CD4-positive, alpha-beta T cell (primary cell): Measurements from ENCODE around the gene TEFM. TPM values are rescaled to one million over a fixed set of nuclear protein-coding genes. Genes with fewer than 3 reads are reported as not detected.
"Not testable (repeated sequence)": the region's sequence is repeated elsewhere in the genome, so short reads cannot be mapped to it uniquely, and the experiment has no call there.

Source experiments
- ATAC-seq: fragments of 200-7000 bp; cut with Tn5 transposase; one replicate; pipeline ENCODE4 v1.10.0; 2022; ENCODE audit warnings: mild to moderate bottlenecking; ENCODE audit not compliant: poor library complexity
- CTCF ChIA-PET: fragments of 350-600 bp; sonication (Branson Sonifier 250); formaldehyde crosslinking; loops from one replicate; lab custom pipeline; 2021; ENCODE audit warnings: antibody characterized with exemption, inconsistent platforms; lab: Charles Lee
- POLR2A ChIA-PET: fragments of 350-600 bp; sonication (Branson Sonifier 250); formaldehyde crosslinking; loops from one replicate; lab custom pipeline; 2021; ENCODE audit warnings: antibody characterized with exemption, inconsistent platforms; lab: Charles Lee
- DNase-seq, 14 experiments: peaks; one replicate each; pipeline ENCODE4 v3.0.0-alpha.2; 2013 to 2020; ENCODE audit warnings: mixed read lengths in 2 of 14
- H3K27ac ChIP-seq, 2 donors: one replicate each; pipeline versions ENCODE4 v1.5.1 to v1.7.0; 2013; ENCODE audit warnings: low read length in 2 of 2, low read depth in 1 of 2, mild to moderate bottlenecking in 1 of 2
- H3K27me3 ChIP-seq, 2 experiments: 1 replicate in 1 of 2; 2 replicates in 1 of 2; pipeline versions ENCODE4 v1.6.1 to v1.7.0; 2013; ENCODE audit warnings: low read length in 2 of 2, control low read depth in 1 of 2, mild to moderate bottlenecking in 1 of 2, moderate library complexity in 1 of 2; ENCODE audit not compliant: insufficient read depth in 2 of 2, control insufficient read depth in 1 of 2
- H3K36me3 ChIP-seq: one replicate; pipeline ENCODE4 v1.6.1; 2013; ENCODE audit warnings: low read length, control low read depth; ENCODE audit not compliant: insufficient read depth
- H3K4me1 ChIP-seq: one replicate; pipeline ENCODE4 v1.6.1; 2013; ENCODE audit warnings: low read length, control low read depth; ENCODE audit not compliant: insufficient read depth
- H3K4me3 ChIP-seq: one replicate; pipeline ENCODE4 v1.5.1; 2013; ENCODE audit warnings: mild to moderate bottlenecking, low read length, moderate library complexity
- H3K9me3 ChIP-seq, 2 experiments: 1 replicate in 1 of 2; 2 replicates in 1 of 2; pipeline versions ENCODE4 v1.6.1 to v1.7.0; 2013; ENCODE audit warnings: low read length in 2 of 2, mild to moderate bottlenecking in 2 of 2, control low read depth in 1 of 2, moderate library complexity in 1 of 2; ENCODE audit not compliant: control insufficient read depth in 1 of 2, insufficient read depth in 1 of 2
- H3K27ac Mint-ChIP-seq: one replicate; pipeline ENCODE4 v1.8.0; 2020; ENCODE audit warnings: mixed read lengths
- H3K27me3 Mint-ChIP-seq: one replicate; pipeline ENCODE4 v1.8.0; 2021; ENCODE audit warnings: mixed read lengths
- H3K36me3 Mint-ChIP-seq: one replicate; pipeline ENCODE4 v1.8.0; 2021; ENCODE audit warnings: low read depth, mixed read lengths
- H3K4me1 Mint-ChIP-seq: one replicate; pipeline ENCODE4 v1.8.0; 2021; ENCODE audit warnings: low read depth, mixed read lengths
- H3K4me3 Mint-ChIP-seq: one replicate; pipeline ENCODE4 v1.8.0; 2020; ENCODE audit warnings: mild to moderate bottlenecking, mixed read lengths
- H3K9me3 Mint-ChIP-seq: one replicate; pipeline ENCODE4 v1.8.0; 2020; ENCODE audit warnings: mixed read lengths
- intact Hi-C, 2 experiments: fragments of 100-400 bp; cut with DNase I in 1 of 2; cut with micrococcal nuclease in 1 of 2; formaldehyde crosslinking; loops; one replicate each; pipeline versions ENCODE4 v1.15.1 to v1.9.0; 2023 to 2025; cut with DNase I, micrococcal nuclease
- total RNA-seq, 174 experiments: library from RNA in 2 of 174; stranded (reverse) in 2 of 174; gene quantifications; one replicate each; pipeline ENCODE4 v1.2.3 and lab custom pipeline; 2021 to 2026
- TF ChIP-seq, protein P1 (sequence below): fragments of 200-600 bp; IDR thresholded peaks from one replicate; pipeline ENCODE4 v1.8.0; 2022; ENCODE audit warnings: antibody characterized with exemption, mild to moderate bottlenecking

Gene TEFM
- total RNA-seq, 2 experiments from 2014 or later: 7.8 to 8.9 TPM

DNA sequence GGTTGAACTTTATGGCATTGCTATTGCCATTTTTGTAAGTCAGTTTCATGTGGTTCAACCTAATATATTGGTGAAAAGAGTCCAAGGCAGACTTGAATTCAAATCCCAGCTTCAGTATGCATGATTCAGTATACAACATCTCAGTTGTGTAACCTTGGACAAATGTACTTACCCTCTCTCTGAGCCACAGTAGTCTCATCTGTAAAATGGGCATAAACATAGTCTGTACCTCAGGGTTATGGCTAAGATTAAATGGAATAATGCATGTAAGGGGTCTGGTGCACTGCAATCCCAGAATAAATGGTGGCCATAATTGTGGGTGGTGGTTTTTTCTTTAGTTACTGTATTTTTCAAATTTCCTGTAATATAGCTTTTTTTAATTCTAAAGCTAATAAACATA is 11.0 kb upstream of the TEFM start:
- no peak overlapping the region for H3K4me3 ChIP-seq
- H3K27me3 Mint-ChIP-seq: peaks cover 16% of the 10 kb centered on the region
- no peaks in the 10 kb centered on the region for H3K36me3 ChIP-seq
- H3K9me3 ChIP-seq: no peaks in the 10 kb centered on the region
- intact Hi-C loops: no loop called here
- CTCF ChIA-PET: no interaction called here
- ATAC-seq (no peak), DNase-seq (no peak)
- POLR2A ChIA-PET: no interaction called here
- H3K4me1 ChIP-seq: peaks cover 5% of the 10 kb centered on the region
- H3K27me3 ChIP-seq: peaks cover 9 to 15% of the 10 kb centered on the region in 2 experiments
- H3K4me1 Mint-ChIP-seq: peaks cover 10% of the 10 kb centered on the region
- H3K36me3 Mint-ChIP-seq: no peaks in the 10 kb centered on the region
- no peak overlapping the region for H3K27ac ChIP-seq
- no peak overlapping the region for H3K27ac Mint-ChIP-seq
- H3K9me3 Mint-ChIP-seq: no peaks in the 10 kb centered on the region
- TF ChIP-seq, protein P1, sequence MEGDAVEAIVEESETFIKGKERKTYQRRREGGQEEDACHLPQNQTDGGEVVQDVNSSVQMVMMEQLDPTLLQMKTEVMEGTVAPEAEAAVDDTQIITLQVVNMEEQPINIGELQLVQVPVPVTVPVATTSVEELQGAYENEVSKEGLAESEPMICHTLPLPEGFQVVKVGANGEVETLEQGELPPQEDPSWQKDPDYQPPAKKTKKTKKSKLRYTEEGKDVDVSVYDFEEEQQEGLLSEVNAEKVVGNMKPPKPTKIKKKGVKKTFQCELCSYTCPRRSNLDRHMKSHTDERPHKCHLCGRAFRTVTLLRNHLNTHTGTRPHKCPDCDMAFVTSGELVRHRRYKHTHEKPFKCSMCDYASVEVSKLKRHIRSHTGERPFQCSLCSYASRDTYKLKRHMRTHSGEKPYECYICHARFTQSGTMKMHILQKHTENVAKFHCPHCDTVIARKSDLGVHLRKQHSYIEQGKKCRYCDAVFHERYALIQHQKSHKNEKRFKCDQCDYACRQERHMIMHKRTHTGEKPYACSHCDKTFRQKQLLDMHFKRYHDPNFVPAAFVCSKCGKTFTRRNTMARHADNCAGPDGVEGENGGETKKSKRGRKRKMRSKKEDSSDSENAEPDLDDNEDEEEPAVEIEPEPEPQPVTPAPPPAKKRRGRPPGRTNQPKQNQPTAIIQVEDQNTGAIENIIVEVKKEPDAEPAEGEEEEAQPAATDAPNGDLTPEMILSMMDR: no peak
- H3K4me3 Mint-ChIP-seq: no peak overlapping the region

GRCh38 chr17:30915833-30916611 is 10.0 kb upstream of the TEFM start:
- Mint-ChIP-seq H3K36me3 (no peaks in the 10 kb centered on the region), H3K27ac (no peak overlapping the region), H3K4me1 (peaks cover 4% of the 10 kb centered on the region), H3K27me3 (peaks cover 9% of the 10 kb centered on the region), H3K9me3 (no peaks in the 10 kb centered on the region), H3K4me3 (no peak overlapping the region)
- ChIA-PET POLR2A (no interaction called here), CTCF (no interaction called here)
- H3K27ac ChIP-seq: no peak overlapping the region
- no peaks in the 10 kb centered on the region for H3K9me3 ChIP-seq
- no peaks in the 10 kb centered on the region for H3K4me1 ChIP-seq
- TF ChIP-seq, protein P1: no peak
- H3K4me3 ChIP-seq: no peak overlapping the region
- ATAC-seq: no peak
- H3K27me3 ChIP-seq: peaks cover 2 to 7% of the 10 kb centered on the region in 2 experiments
- DNase-seq: no peak
- intact Hi-C loops: no loop called here
- H3K36me3 ChIP-seq: no peaks in the 10 kb centered on the region

DNA sequence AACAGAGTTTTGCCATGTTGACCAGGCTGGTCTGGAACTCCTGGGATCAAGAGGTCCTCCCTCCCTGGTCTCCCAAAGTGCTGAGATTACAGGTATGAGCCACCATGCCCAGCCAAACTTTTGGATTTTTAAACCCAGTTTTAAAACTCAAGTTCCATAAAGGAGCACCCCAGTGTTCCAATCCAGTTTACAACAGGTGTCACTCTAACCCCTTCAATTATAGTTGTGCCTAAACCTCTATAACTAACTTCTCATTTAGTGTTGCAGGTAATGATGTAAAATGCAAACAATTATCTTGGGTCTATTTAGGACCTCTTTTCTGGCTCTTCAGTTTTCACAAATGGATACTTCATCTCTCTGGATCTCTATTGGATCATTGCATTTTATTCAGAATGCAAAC is 7.9 kb upstream of the TEFM start:
- Histone ChIP-seq H3K9me3 (no peaks in the 10 kb centered on the region), H3K27ac (no peak overlapping the region), H3K36me3 (no peaks in the 10 kb centered on the region), H3K4me3 (no peak overlapping the region), H3K27me3 (no peaks in the 10 kb centered on the region), H3K4me1 (no peaks in the 10 kb centered on the region)
- ATAC-seq (no peak), DNase-seq (no peak)
- H3K4me3 Mint-ChIP-seq: no peak overlapping the region
- CTCF ChIA-PET: interaction anchor here (0.6 kb wide), 1 partner anchor 24 kb away, joined by 3 read pairs; no protein-coding TSS in a partner anchor
- TF ChIP-seq, protein P1: no peak
- H3K27ac Mint-ChIP-seq: no peak overlapping the region
- no peaks in the 10 kb centered on the region for H3K27me3 Mint-ChIP-seq
- POLR2A ChIA-PET: no interaction called here
- no peaks in the 10 kb centered on the region for H3K9me3 Mint-ChIP-seq
- no peaks in the 10 kb centered on the region for H3K36me3 Mint-ChIP-seq
- H3K4me1 Mint-ChIP-seq: peaks cover 3% of the 10 kb centered on the region
- intact Hi-C loops: no loop called here

GRCh38 chr17:30910151-30910550 is 4.1 kb upstream of the TEFM start:
- H3K4me3 Mint-ChIP-seq, H3K36me3 Mint-ChIP-seq: not testable (repeated sequence)

More at GRCh38 chr17:30910151-30910550, 4.1 kb upstream of the TEFM start:
- ATAC-seq, intact Hi-C loops, H3K36me3 ChIP-seq, H3K27me3 Mint-ChIP-seq, H3K27ac Mint-ChIP-seq, POLR2A ChIA-PET, H3K27me3 ChIP-seq, H3K27ac ChIP-seq, H3K9me3 Mint-ChIP-seq, H3K4me3 ChIP-seq, H3K9me3 ChIP-seq, DNase-seq: not testable (repeated sequence)
- CTCF ChIA-PET: interaction anchor here (1.0 kb wide), 1 partner anchor 10 kb away, joined by 3 read pairs; no protein-coding TSS in a partner anchor
- H3K4me1 Mint-ChIP-seq: peaks cover 33% of the 10 kb centered on the region
- peaks cover 20% of the 10 kb centered on the region for H3K4me1 ChIP-seq
